Measurements from ENCODE around the gene PFKP. TPM values are rescaled to one million over a fixed set of nuclear protein-coding genes. Genes with fewer than 3 reads are reported as not detected.

The PFKP gene
- total RNA-seq, 1 experiment from 2014 or later: 232 TPM

GRCh38 chr10:3099291-3100092, 32.1 kb downstream of the PFKP start:
- no peak for TF ChIP-seq POLR2AphosphoS5 (IDR thresholded peaks at IDR 0.05; ENCODE audit: low read depth, low read length)
- no peak for TF ChIP-seq SIN3A (IDR thresholded peaks at IDR 0.05; ENCODE audit: borderline replicate concordance, insufficient read depth, low read depth, low read length)
- no peak for TF ChIP-seq CTCF (IDR thresholded peaks at IDR 0.05)
- no peak for TF ChIP-seq TCF7L2 (IDR thresholded peaks at IDR 0.05; ENCODE audit: low read depth, low read length)
- TF ChIP-seq, protein P1, sequence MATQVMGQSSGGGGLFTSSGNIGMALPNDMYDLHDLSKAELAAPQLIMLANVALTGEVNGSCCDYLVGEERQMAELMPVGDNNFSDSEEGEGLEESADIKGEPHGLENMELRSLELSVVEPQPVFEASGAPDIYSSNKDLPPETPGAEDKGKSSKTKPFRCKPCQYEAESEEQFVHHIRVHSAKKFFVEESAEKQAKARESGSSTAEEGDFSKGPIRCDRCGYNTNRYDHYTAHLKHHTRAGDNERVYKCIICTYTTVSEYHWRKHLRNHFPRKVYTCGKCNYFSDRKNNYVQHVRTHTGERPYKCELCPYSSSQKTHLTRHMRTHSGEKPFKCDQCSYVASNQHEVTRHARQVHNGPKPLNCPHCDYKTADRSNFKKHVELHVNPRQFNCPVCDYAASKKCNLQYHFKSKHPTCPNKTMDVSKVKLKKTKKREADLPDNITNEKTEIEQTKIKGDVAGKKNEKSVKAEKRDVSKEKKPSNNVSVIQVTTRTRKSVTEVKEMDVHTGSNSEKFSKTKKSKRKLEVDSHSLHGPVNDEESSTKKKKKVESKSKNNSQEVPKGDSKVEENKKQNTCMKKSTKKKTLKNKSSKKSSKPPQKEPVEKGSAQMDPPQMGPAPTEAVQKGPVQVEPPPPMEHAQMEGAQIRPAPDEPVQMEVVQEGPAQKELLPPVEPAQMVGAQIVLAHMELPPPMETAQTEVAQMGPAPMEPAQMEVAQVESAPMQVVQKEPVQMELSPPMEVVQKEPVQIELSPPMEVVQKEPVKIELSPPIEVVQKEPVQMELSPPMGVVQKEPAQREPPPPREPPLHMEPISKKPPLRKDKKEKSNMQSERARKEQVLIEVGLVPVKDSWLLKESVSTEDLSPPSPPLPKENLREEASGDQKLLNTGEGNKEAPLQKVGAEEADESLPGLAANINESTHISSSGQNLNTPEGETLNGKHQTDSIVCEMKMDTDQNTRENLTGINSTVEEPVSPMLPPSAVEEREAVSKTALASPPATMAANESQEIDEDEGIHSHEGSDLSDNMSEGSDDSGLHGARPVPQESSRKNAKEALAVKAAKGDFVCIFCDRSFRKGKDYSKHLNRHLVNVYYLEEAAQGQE (IDR thresholded peaks at IDR 0.05; ENCODE audit: insufficient read depth in 1 of 2, low read depth in 2 of 2, low read length in 1 of 2): no peak
- Histone ChIP-seq H3K4me3 (ENCODE audit: low read depth in 2 of 2, low read length in 2 of 2) (no peak overlapping the region), H3K27me3 (ENCODE audit: control insufficient read depth, insufficient read depth, low read length) (no peaks in the 10 kb centered on the region), H3K27ac (ENCODE audit: low read length) (peak overlapping the region; percentile 40; the same call in 1 of the 2 replicates), H3K4me1 (ENCODE audit: control insufficient read depth, insufficient read depth, low read length) (peaks cover 24% of the 10 kb centered on the region), H3K9me3 (ENCODE audit: control insufficient read depth, insufficient read depth, low read depth, low read length) (no peaks in the 10 kb centered on the region), H3K36me3 (ENCODE audit: control insufficient read depth, insufficient read depth, low read length) (peaks cover 7% of the 10 kb centered on the region)
- POLR2A ChIA-PET: no interaction called here
- DNase-seq (ENCODE audit: low read depth, low spot score) (no peak), ATAC-seq (no peak)
- CTCF ChIA-PET: no interaction called here
- intact Hi-C loops (cut with micrococcal nuclease; ENCODE audit: unreplicated experiment) (no loop called here), in situ Hi-C loops (cut with HindIII; ENCODE audit: low pct_unique_long_range_greater_than_20kb, low sequenced_read_pairs) (no loop called here)
- BruUV-seq (replicated peaks): no TSS peak

GRCh38 chr10:3100093-3100792, 32.9 kb downstream of the PFKP start:
- in situ Hi-C loops (cut with HindIII; ENCODE audit: low pct_unique_long_range_greater_than_20kb, low sequenced_read_pairs): no loop called here
- H3K27me3 ChIP-seq (ENCODE audit: control insufficient read depth, insufficient read depth, low read length): no peaks in the 10 kb centered on the region
- no peaks in the 10 kb centered on the region for H3K9me3 ChIP-seq (ENCODE audit: control insufficient read depth, insufficient read depth, low read depth, low read length)
- H3K4me1 ChIP-seq (ENCODE audit: control insufficient read depth, insufficient read depth, low read length): peaks cover 19% of the 10 kb centered on the region
- BruUV-seq (replicated peaks): TSS peak; percentile 35
- intact Hi-C loops (cut with micrococcal nuclease; ENCODE audit: unreplicated experiment): no loop called here
- no peak for TF ChIP-seq CTCF (IDR thresholded peaks at IDR 0.05)
- no peak for TF ChIP-seq TCF7L2 (IDR thresholded peaks at IDR 0.05; ENCODE audit: low read depth, low read length)
- no peak for TF ChIP-seq SIN3A (IDR thresholded peaks at IDR 0.05; ENCODE audit: borderline replicate concordance, insufficient read depth, low read depth, low read length)
- TF ChIP-seq, protein P1 (IDR thresholded peaks at IDR 0.05; ENCODE audit: insufficient read depth in 1 of 2, low read depth in 2 of 2, low read length in 1 of 2): no peak
- no peak for TF ChIP-seq POLR2AphosphoS5 (IDR thresholded peaks at IDR 0.05; ENCODE audit: low read depth, low read length)
- H3K4me3 ChIP-seq (ENCODE audit: low read depth in 2 of 2, low read length in 2 of 2): no peak overlapping the region
- H3K27ac ChIP-seq (ENCODE audit: low read length): no peak overlapping the region
- H3K36me3 ChIP-seq (ENCODE audit: control insufficient read depth, insufficient read depth, low read length): peaks cover 7% of the 10 kb centered on the region
- ATAC-seq: no peak
- no peak for DNase-seq (ENCODE audit: low read depth, low spot score)
- CTCF ChIA-PET: no interaction called here
- POLR2A ChIA-PET: no interaction called here
